ENCODE data around the gene AZI2.
A peak's percentile ranks its signal among the peaks of the same experiment; 100 is the strongest.

AZI2 gene

DNA sequence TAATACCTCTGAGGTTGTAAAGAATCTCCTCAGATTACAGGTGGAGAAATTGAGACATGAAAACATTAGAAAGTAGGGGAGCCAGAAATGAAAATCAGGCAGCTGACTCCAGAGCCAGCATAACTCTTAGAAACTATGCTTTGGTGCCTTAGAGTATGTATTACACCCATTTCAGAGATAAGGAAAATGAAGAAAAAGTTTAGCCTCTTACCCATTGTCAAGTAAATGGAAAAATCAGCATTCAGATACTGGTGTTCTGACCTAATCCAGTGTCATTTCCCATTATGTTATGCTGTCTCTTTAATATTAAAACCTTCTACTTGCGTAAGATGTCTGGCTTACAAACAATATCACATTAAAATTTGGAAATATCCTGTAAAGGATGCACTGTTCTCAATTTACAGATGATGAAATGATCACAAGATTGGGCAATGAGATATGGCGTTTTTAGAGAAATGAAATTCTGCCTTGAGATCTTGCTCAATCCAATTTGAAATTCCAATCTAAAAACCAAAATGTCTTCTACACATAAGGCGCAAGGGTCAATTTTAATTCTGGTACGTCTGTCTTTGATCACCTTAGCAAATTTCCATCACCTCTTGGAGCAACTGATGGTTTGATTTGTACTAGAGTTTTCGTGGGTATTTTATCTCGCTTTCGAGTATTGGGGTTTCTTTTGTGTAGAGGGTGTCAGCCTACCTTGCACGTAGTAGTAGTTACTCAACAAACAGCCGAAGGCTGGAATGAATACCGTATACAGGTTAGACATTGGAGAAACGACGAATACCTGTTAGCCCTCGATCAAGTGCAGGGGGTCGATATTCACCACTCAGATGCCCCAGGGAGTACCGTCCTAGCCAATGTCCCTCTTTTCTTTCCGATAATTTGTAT lies 1.0 kb downstream of the AZI2 start:
- H3K4me3 ChIP-seq (replicated peaks in 1 of 2; ENCODE audit: low read depth in 2 of 2, low read length in 2 of 2), result peak overlapping the region; percentile 78 to 85
- TF ChIP-seq CTCF (IDR thresholded peaks at IDR 0.05; ENCODE audit: low read depth, low read length), result no peak
- peak; percentile 78 to 90 for DNase-seq (ENCODE audit: low read depth in 2 of 2)

DNA sequence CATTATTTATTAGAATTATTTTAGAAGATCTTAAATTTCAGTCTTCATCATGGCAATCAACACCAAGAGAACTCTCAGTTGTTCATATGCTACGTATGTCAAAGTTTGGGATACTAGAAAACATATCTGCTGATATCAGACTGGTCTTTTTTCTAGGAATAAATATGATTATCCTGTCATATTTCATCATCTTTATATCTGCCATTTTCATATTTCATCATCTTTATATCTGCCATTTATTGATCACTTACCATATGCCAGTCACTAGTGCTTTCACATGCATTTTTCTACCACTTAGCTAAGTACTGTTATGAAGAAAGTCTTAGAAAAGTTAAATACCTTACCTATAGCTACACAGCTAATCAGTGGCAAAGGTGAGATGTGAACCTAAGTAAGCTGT lies 2.9 kb downstream of the AZI2 start:
- H3K4me3 ChIP-seq (replicated peaks in 1 of 2; ENCODE audit: low read depth in 2 of 2, low read length in 2 of 2), result peak overlapping the region in 1 of 2 donors; percentile 85
- no peak for DNase-seq (ENCODE audit: low read depth in 2 of 2)

DNA sequence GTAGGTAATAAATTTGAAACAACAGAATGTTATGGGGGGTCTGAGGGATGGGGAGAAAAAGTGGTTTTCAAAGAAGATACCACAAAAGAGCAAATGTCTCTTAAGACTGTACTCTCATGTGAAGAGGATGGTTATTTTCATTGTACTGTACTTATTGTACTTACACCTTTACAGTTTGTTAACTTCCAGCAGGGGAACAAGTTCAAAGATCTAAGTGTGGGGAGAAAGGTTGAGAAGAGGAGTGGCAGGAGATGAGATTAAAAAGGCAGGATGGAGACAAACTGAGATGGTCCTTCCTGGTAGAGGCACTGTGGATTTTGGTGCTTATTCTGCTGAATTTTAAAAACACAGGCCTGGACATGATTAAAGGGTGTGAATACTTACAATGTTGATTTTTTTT lies 5.5 kb downstream of the AZI2 start:
- H3K4me3 ChIP-seq (replicated peaks in 1 of 2; ENCODE audit: low read depth in 2 of 2, low read length in 2 of 2), result no peak overlapping the region
- no peak for DNase-seq (ENCODE audit: low read depth in 2 of 2)
- no peak for TF ChIP-seq CTCF (IDR thresholded peaks at IDR 0.05; ENCODE audit: low read depth, low read length)

More for the DNA sequence above, 2.9 kb downstream of the AZI2 start:
- TF ChIP-seq CTCF (IDR thresholded peaks at IDR 0.05; ENCODE audit: low read depth, low read length), result no peak

- no peak for DNase-seq (ENCODE audit: low read depth in 2 of 2)
- TF ChIP-seq CTCF (IDR thresholded peaks at IDR 0.05; ENCODE audit: low read depth, low read length), result no peak
- H3K4me3 ChIP-seq (replicated peaks in 1 of 2; ENCODE audit: low read depth in 2 of 2, low read length in 2 of 2), result no peak overlapping the region
Observed at GRCh38 chr3:28337230-28337629, 11.4 kb downstream of the AZI2 start.

- DNase-seq (ENCODE audit: low read depth in 2 of 2), result no peak
- no peak for TF ChIP-seq CTCF (IDR thresholded peaks at IDR 0.05; ENCODE audit: low read depth, low read length)
- no peak overlapping the region for H3K4me3 ChIP-seq (replicated peaks in 1 of 2; ENCODE audit: low read depth in 2 of 2, low read length in 2 of 2)
Observed at GRCh38 chr3:28335246-28335645, 13.4 kb downstream of the AZI2 start.

GRCh38 chr3:28334552-28334951 lies 14.1 kb downstream of the AZI2 start:
- peak; percentile 24 to 33 for DNase-seq (ENCODE audit: low read depth in 2 of 2)
- no peak for TF ChIP-seq CTCF (IDR thresholded peaks at IDR 0.05; ENCODE audit: low read depth, low read length)
- H3K4me3 ChIP-seq (replicated peaks in 1 of 2; ENCODE audit: low read depth in 2 of 2, low read length in 2 of 2), result no peak overlapping the region
